Measurements from ENCODE around the gene GCLC.

The GCLC gene

GRCh38 chr6:53546281-53546680 is 1.4 kb upstream of the GCLC start:
- no peak for DNase-seq (ENCODE audit: low read depth)
- TF ChIP-seq CTCF (IDR thresholded peaks at IDR 0.05; ENCODE audit: control insufficient read depth, insufficient read depth, low read depth, low read length, missing control alignments): no peak

GRCh38 chr6:53544217-53544469 is 758 bp downstream of the GCLC start:
- peak overlapping the region; percentile 75 for H3K4me3 ChIP-seq (ENCODE audit: control insufficient read depth, low read depth, low read length)
- no peak for DNase-seq (ENCODE audit: low read depth)
- no peak for TF ChIP-seq CTCF (IDR thresholded peaks at IDR 0.05; ENCODE audit: control insufficient read depth, insufficient read depth, low read depth, low read length, missing control alignments)

More at GRCh38 chr6:53546281-53546680, 1.4 kb upstream of the GCLC start:
- H3K4me3 ChIP-seq (ENCODE audit: control insufficient read depth, low read depth, low read length): no peak overlapping the region

DNA sequence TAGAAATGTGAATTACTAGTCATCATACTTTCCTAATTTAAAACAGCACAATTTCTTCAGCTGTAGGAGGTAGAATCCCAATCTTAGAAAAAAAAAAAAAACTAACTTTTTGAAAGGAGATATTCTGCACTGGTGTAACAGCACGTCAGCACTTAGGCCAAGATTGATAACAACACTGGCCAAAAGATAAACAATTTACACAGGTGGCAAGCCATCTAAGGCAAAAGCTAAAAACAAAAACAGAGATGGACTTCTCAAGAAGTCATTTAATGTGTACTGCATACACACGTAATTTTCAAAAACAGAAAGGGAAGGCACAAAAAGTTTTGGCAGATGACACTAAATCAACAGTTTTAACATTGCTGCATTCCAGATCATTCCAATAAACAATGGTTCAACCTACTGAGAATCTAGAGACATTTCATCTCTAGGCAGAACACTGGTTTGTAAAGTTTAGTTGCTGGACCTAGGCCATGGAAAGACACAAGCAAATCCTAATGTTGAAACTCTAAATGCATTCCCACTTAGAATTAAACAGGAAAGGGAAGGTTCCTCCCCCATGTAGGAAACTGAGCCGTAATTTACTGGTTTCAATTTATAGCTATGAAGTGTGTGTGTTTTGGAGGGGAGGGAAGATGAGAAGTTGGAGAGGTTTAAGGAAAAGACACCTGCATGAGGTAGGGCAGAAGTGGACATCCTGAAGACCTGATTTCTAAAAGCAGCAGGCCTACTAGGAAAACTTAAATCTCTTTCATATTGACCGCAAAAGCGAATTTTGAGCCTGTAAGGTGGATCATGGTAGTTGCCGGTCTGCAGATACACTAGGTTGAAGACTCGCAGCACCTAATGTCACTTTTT is 1.3 kb downstream of the GCLC start:
- TF ChIP-seq CTCF (IDR thresholded peaks at IDR 0.05; ENCODE audit: control insufficient read depth, insufficient read depth, low read depth, low read length, missing control alignments): no peak
- DNase-seq (ENCODE audit: low read depth): no peak
- H3K4me3 ChIP-seq (ENCODE audit: control insufficient read depth, low read depth, low read length): peak overlapping the region; percentile 75

GRCh38 chr6:53541900-53542299 is 3.0 kb downstream of the GCLC start:
- no peak for TF ChIP-seq CTCF (IDR thresholded peaks at IDR 0.05; ENCODE audit: control insufficient read depth, insufficient read depth, low read depth, low read length, missing control alignments)
- no peak overlapping the region for H3K4me3 ChIP-seq (ENCODE audit: control insufficient read depth, low read depth, low read length)
- no peak for DNase-seq (ENCODE audit: low read depth)

DNA sequence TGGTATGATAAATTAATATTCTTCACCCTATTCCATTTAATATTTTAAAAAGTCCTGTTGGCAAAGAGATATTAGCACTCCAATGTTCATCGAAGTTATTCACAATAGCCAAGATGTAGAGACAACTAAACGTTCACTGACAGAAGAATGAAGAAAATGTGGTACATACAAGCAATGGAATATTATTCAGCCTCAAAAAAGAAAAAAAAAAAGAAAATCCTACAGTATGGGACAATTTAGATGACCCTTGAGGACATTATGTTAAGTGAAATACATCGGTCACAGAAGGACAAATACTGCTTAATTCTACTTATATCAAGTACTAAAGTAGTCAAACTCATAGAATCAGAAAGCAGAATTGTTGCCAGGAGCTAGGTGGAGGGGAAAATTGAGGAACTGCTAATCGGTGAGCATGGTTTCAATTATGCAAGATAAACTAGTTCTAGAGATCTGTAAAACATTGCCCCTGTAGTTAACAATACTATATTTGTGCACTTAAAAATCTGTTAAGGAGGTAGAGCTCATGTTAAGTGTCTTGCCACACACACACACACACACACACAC is 4.7 kb downstream of the GCLC start:
- DNase-seq (ENCODE audit: low read depth): no peak
- no peak for TF ChIP-seq CTCF (IDR thresholded peaks at IDR 0.05; ENCODE audit: control insufficient read depth, insufficient read depth, low read depth, low read length, missing control alignments)
- no peak overlapping the region for H3K4me3 ChIP-seq (ENCODE audit: control insufficient read depth, low read depth, low read length)

GRCh38 chr6:53539561-53539960 is 5.3 kb downstream of the GCLC start:
- no peak for TF ChIP-seq CTCF (IDR thresholded peaks at IDR 0.05; ENCODE audit: control insufficient read depth, insufficient read depth, low read depth, low read length, missing control alignments)
- DNase-seq (ENCODE audit: low read depth): no peak
- no peak overlapping the region for H3K4me3 ChIP-seq (ENCODE audit: control insufficient read depth, low read depth, low read length)

Measured in AG09309 (cell line).